ENCODE measurements around the gene KAZN.

Gene KAZN

DNA sequence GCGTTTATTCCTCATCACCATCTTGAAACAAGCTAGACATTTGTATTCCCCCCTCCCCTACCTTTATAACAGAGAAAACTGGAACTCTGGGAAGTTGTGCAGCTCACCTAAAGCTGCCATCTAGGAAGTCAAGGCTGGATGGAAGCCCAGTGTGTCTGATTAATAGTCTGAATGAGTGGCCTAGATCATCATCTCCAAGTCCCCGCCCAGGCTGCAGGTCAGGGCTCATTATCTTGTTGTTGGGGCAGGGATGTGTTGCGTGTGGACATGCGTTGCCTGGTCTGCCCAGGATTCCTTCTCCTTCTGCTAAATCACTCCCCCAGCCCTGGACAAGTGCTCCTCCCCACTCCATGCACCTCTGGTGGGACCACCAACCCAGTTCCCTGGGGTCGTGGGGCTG is 14.7 kb upstream of the KAZN start:
- no peaks in the 10 kb centered on the region for H3K36me3 ChIP-seq (ENCODE audit: control insufficient read depth, low read length)
- no peaks in the 10 kb centered on the region for H3K4me1 ChIP-seq (ENCODE audit: control insufficient read depth, low read length)
- H3K9me3 ChIP-seq (ENCODE audit: control insufficient read depth, insufficient read depth, low read length): no peaks in the 10 kb centered on the region
- H3K4me2 ChIP-seq (ENCODE audit: low read length): no peak overlapping the region
- no peaks in the 10 kb centered on the region for H4K20me1 ChIP-seq (ENCODE audit: control insufficient read depth, insufficient read depth, low read depth, low read length)
- H3F3A ChIP-seq (ENCODE audit: control insufficient read depth, insufficient read depth): no peaks in the 10 kb centered on the region
- peaks cover 5% of the 10 kb centered on the region; the same call in 1 of the 2 replicates for H3K27me3 ChIP-seq (ENCODE audit: control insufficient read depth, low read length)
- no peak for TF ChIP-seq EZH2phosphoT487 (IDR thresholded peaks at IDR 0.05; ENCODE audit: borderline replicate concordance, low read length)
- TF ChIP-seq, protein P1, sequence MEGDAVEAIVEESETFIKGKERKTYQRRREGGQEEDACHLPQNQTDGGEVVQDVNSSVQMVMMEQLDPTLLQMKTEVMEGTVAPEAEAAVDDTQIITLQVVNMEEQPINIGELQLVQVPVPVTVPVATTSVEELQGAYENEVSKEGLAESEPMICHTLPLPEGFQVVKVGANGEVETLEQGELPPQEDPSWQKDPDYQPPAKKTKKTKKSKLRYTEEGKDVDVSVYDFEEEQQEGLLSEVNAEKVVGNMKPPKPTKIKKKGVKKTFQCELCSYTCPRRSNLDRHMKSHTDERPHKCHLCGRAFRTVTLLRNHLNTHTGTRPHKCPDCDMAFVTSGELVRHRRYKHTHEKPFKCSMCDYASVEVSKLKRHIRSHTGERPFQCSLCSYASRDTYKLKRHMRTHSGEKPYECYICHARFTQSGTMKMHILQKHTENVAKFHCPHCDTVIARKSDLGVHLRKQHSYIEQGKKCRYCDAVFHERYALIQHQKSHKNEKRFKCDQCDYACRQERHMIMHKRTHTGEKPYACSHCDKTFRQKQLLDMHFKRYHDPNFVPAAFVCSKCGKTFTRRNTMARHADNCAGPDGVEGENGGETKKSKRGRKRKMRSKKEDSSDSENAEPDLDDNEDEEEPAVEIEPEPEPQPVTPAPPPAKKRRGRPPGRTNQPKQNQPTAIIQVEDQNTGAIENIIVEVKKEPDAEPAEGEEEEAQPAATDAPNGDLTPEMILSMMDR (IDR thresholded peaks at IDR 0.05; ENCODE audit: low read depth, low read length, poor library complexity, severe bottlenecking): no peak
- H3K9me2 ChIP-seq (replicated peaks; ENCODE audit: control insufficient read depth, low read length): no peaks in the 10 kb centered on the region
- H3K79me2 ChIP-seq (ENCODE audit: control insufficient read depth, low read length): no peaks in the 10 kb centered on the region
- no peak overlapping the region for H3K4me3 ChIP-seq (ENCODE audit: low read length)
- no peak overlapping the region for H3K27ac ChIP-seq (ENCODE audit: low read depth, low read length)

DNA sequence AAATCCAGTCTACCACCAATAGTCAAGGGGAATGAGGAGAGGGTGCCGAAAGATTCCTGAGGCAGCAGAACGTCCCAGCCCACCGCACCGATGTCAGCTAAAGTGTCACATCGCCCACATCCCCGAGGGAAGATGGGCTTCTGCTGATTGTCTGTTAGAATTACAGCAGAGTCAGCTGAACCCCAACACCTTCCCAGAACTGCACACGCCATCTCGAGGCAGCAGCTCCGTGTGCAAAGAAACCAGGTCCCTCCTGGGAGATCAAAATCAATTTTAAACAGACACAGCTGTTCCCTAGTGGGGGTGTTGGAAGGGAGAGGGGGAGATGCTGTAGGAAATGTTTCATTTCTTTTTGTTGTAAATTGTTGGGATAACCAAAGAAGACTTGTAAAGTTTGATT is 12.8 kb upstream of the KAZN start:
- Histone ChIP-seq H3K4me3 (ENCODE audit: low read length) (no peak overlapping the region), H3K9me3 (ENCODE audit: control insufficient read depth, insufficient read depth, low read length) (no peaks in the 10 kb centered on the region), H3K9me2 (replicated peaks; ENCODE audit: control insufficient read depth, low read length) (no peaks in the 10 kb centered on the region), H4K20me1 (ENCODE audit: control insufficient read depth, insufficient read depth, low read depth, low read length) (no peaks in the 10 kb centered on the region), H3K36me3 (ENCODE audit: control insufficient read depth, low read length) (no peaks in the 10 kb centered on the region), H3K79me2 (ENCODE audit: control insufficient read depth, low read length) (no peaks in the 10 kb centered on the region), H3F3A (ENCODE audit: control insufficient read depth, insufficient read depth) (no peaks in the 10 kb centered on the region), H3K4me2 (ENCODE audit: low read length) (no peak overlapping the region), H3K4me1 (ENCODE audit: control insufficient read depth, low read length) (no peaks in the 10 kb centered on the region), H3K27ac (ENCODE audit: low read depth, low read length) (no peak overlapping the region), H3K27me3 (ENCODE audit: control insufficient read depth, low read length) (peaks cover 5% of the 10 kb centered on the region; the same call in 1 of the 2 replicates)
- no peak for TF ChIP-seq EZH2phosphoT487 (IDR thresholded peaks at IDR 0.05; ENCODE audit: borderline replicate concordance, low read length)
- TF ChIP-seq, protein P1 (IDR thresholded peaks at IDR 0.05; ENCODE audit: low read depth, low read length, poor library complexity, severe bottlenecking): no peak

DNA sequence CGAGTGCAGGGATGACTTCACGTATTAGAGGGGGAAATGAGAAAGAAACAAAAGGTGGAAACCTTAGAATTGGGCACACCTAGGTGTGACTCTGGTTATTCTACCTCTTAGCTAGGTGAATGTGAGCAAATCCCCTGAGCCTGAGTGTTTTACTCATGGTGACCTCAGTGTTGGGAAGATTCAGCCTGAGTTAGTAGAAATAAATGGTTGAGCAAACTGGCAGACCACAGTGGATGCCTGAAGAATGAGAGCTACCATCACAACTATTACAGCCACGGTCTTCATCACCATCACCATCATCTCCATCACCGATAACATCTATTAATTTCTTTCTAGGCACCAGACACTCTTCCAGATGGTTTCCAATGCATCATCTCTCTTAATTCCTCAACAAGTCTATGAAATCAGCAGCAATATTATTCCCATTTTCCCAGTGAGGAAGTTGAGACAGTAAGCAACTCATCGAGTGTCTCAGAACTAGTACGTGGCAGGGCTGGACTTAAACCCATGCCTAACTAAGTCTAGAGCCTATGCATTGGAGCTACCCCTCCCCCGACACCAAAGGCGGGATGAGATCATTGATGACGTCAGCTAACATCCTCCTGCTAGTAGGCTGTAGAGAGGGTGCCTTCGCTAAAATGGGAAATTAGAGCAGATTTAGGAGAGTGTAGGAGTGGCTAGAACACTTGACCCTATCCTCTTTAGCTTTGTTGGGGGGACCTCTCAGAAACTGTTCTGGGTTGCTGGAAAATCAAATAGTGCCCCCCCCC is 7.9 kb upstream of the KAZN start:
- Histone ChIP-seq H3K4me3 (ENCODE audit: low read length) (no peak overlapping the region), H3K79me2 (ENCODE audit: control insufficient read depth, low read length) (no peaks in the 10 kb centered on the region), H3K4me1 (ENCODE audit: control insufficient read depth, low read length) (no peaks in the 10 kb centered on the region), H3K27ac (ENCODE audit: low read depth, low read length) (no peak overlapping the region), H3K36me3 (ENCODE audit: control insufficient read depth, low read length) (no peaks in the 10 kb centered on the region), H3K4me2 (ENCODE audit: low read length) (no peak overlapping the region), H3K27me3 (ENCODE audit: control insufficient read depth, low read length) (peaks cover 5% of the 10 kb centered on the region; the same call in 1 of the 2 replicates), H3K9me3 (ENCODE audit: control insufficient read depth, insufficient read depth, low read length) (no peaks in the 10 kb centered on the region), H3K9me2 (replicated peaks; ENCODE audit: control insufficient read depth, low read length) (no peaks in the 10 kb centered on the region), H3F3A (ENCODE audit: control insufficient read depth, insufficient read depth) (no peaks in the 10 kb centered on the region), H4K20me1 (ENCODE audit: control insufficient read depth, insufficient read depth, low read depth, low read length) (no peaks in the 10 kb centered on the region)
- TF ChIP-seq EZH2phosphoT487 (IDR thresholded peaks at IDR 0.05; ENCODE audit: borderline replicate concordance, low read length): no peak
- TF ChIP-seq, protein P1 (IDR thresholded peaks at IDR 0.05; ENCODE audit: low read depth, low read length, poor library complexity, severe bottlenecking): no peak
